Thyroid gland (tissue), 4 donors: ENCODE measurements around the gene SVOPL.

Source experiments
- POLR2A ChIP-seq, 2 donors: fragments of 450-650 bp; IDR thresholded peaks; one replicate each; pipeline ENCODE4 v1.6.1; 2017; ENCODE audit warnings: antibody characterized with exemption in 2 of 2, mild to moderate bottlenecking in 2 of 2, moderate library complexity in 1 of 2
- TF ChIP-seq, protein P1 (sequence below), 6 experiments: fragments of 200-600 bp in 3 of 6; fragments of 450-650 bp in 3 of 6; sonication (generic) in 3 of 6; IDR thresholded peaks; one replicate each; pipeline ENCODE4 v1.5.1; 2016 to 2019; ENCODE audit warnings: antibody characterized with exemption in 6 of 6, mild to moderate bottlenecking in 2 of 6, inconsistent platforms in 1 of 6, moderate library complexity in 1 of 6

DNA sequence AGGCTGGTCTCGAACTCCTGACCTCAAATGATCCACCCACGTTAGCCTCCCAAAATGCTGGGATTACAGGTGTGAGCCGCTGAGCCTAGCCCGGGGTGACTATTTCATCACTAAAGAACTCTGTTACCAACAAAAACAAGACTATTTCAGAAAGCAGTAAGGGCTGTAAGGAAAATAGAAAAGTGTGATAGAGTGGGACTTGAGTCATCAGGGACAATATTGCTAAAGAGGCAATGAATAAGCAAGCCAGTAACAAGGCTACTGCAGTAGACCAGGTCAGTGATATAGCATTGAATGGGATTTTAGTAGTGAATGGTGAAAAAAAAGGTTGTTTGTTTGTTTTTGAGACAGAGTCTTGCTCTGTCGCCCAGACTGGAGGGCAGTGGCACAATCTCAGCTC is 51.7 kb downstream of the SVOPL start:
- TF ChIP-seq, protein P1, sequence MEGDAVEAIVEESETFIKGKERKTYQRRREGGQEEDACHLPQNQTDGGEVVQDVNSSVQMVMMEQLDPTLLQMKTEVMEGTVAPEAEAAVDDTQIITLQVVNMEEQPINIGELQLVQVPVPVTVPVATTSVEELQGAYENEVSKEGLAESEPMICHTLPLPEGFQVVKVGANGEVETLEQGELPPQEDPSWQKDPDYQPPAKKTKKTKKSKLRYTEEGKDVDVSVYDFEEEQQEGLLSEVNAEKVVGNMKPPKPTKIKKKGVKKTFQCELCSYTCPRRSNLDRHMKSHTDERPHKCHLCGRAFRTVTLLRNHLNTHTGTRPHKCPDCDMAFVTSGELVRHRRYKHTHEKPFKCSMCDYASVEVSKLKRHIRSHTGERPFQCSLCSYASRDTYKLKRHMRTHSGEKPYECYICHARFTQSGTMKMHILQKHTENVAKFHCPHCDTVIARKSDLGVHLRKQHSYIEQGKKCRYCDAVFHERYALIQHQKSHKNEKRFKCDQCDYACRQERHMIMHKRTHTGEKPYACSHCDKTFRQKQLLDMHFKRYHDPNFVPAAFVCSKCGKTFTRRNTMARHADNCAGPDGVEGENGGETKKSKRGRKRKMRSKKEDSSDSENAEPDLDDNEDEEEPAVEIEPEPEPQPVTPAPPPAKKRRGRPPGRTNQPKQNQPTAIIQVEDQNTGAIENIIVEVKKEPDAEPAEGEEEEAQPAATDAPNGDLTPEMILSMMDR (IDR thresholded peaks at IDR 0.05) = no peak
- TF ChIP-seq POLR2A (IDR thresholded peaks at IDR 0.05) = no peak
